Osteoblast (primary cell): ENCODE data around the gene TTC7B. TPM values are rescaled to one million over a fixed set of nuclear protein-coding genes. Genes with fewer than 3 reads are reported as not detected.

Experiments used
- DNase-seq: peaks from one replicate; pipeline ENCODE4 v3.0.0; 2011; ENCODE audit warnings: low spot score, mixed read lengths; ENCODE audit not compliant: insufficient read length; ENCODE audit errors: missing footprints
- H2AFZ ChIP-seq: 2 replicates; pipeline ENCODE4 v1.6.0; 2011; ENCODE audit warnings: mild to moderate bottlenecking, low read length
- H3K27ac ChIP-seq: 2 replicates; pipeline ENCODE4 v1.5.1; 2011; ENCODE audit warnings: mild to moderate bottlenecking, low read depth, low read length, moderate library complexity
- H3K27me3 ChIP-seq: 2 replicates; pipeline ENCODE4 v1.6.0; 2012; ENCODE audit warnings: mild to moderate bottlenecking, control low read depth, inconsistent platforms, low read length, moderate library complexity; ENCODE audit not compliant: insufficient read depth
- H3K36me3 ChIP-seq: 2 replicates; pipeline ENCODE4 v1.5.1; 2011; ENCODE audit warnings: mild to moderate bottlenecking, low read length, control low read depth, moderate library complexity; ENCODE audit not compliant: insufficient read depth
- H3K4me1 ChIP-seq: 2 replicates; pipeline ENCODE4 v1.5.1; 2011; ENCODE audit warnings: mild to moderate bottlenecking, low read length, control low read depth, moderate library complexity; ENCODE audit not compliant: insufficient read depth
- H3K4me2 ChIP-seq: 2 replicates; pipeline ENCODE4 v1.6.0; 2011; ENCODE audit warnings: mild to moderate bottlenecking, low read length; ENCODE audit not compliant: insufficient read depth
- H3K4me3 ChIP-seq: fragments of 200-600 bp; sonication (generic); 3 replicates; pipeline ENCODE4 v1.5.1; 2012; ENCODE audit warnings: mild to moderate bottlenecking, low read length, inconsistent platforms; ENCODE audit not compliant: insufficient read depth
- H3K79me2 ChIP-seq: 2 replicates; pipeline ENCODE4 v1.6.0; 2012; ENCODE audit warnings: mild to moderate bottlenecking, low read length, control low read depth, inconsistent platforms; ENCODE audit not compliant: insufficient read depth
- H3K9me3 ChIP-seq: 2 replicates; pipeline ENCODE4 v1.5.1; 2011; ENCODE audit warnings: low read depth, low read length, control low read depth
- H4K20me1 ChIP-seq: 2 replicates; pipeline ENCODE4 v1.6.0; 2012; ENCODE audit warnings: mild to moderate bottlenecking, low read length, control low read depth; ENCODE audit not compliant: insufficient read depth
- total RNA-seq: library from RNA; depleted of rRNA; stranded (reverse); fragments of >200 nt; gene quantifications from 2 replicates; pipeline ENCODE4 v1.2.3, GENCODE V29; 2012
- TF ChIP-seq, protein P1 (sequence below): IDR thresholded peaks from 2 replicates; pipeline ENCODE4 v1.5.1; 2011; ENCODE audit warnings: mild to moderate bottlenecking, low read depth, low read length, moderate library complexity; ENCODE audit errors: extremely low read depth

The TTC7B gene
- total RNA-seq, 1 donor = 14.5 TPM

DNA sequence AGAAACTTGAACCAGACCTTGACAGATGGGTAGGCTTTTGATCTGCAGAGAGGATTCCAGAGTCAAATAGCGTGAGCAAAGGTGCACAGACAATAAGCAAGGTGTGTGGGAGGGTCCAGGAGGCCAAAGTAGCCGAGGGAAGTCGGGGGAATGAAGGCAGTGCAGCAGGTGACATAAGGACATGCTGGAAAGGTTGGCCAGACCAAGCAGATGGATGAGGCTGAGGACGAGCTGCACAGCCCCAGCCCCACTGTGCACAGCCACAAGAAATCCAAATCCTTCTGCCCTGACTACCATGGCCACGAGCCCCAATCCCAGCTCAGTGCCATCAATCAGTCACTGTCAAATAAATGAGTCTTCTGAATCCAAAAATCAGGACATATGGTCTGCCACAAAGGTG lies 5.4 kb downstream of the TTC7B start:
- H3K4me2 ChIP-seq = no peak overlapping the region
- no peak for DNase-seq
- no peaks in the 10 kb centered on the region for H3K9me3 ChIP-seq
- TF ChIP-seq, protein P1, sequence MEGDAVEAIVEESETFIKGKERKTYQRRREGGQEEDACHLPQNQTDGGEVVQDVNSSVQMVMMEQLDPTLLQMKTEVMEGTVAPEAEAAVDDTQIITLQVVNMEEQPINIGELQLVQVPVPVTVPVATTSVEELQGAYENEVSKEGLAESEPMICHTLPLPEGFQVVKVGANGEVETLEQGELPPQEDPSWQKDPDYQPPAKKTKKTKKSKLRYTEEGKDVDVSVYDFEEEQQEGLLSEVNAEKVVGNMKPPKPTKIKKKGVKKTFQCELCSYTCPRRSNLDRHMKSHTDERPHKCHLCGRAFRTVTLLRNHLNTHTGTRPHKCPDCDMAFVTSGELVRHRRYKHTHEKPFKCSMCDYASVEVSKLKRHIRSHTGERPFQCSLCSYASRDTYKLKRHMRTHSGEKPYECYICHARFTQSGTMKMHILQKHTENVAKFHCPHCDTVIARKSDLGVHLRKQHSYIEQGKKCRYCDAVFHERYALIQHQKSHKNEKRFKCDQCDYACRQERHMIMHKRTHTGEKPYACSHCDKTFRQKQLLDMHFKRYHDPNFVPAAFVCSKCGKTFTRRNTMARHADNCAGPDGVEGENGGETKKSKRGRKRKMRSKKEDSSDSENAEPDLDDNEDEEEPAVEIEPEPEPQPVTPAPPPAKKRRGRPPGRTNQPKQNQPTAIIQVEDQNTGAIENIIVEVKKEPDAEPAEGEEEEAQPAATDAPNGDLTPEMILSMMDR = no peak
- peaks cover 56% of the 10 kb centered on the region for H3K79me2 ChIP-seq
- peaks cover 12% of the 10 kb centered on the region for H3K4me1 ChIP-seq
- H2AFZ ChIP-seq = no peak overlapping the region
- H3K27ac ChIP-seq = no peak overlapping the region
- H4K20me1 ChIP-seq = peaks cover 25% of the 10 kb centered on the region
- H3K4me3 ChIP-seq = no peak overlapping the region
- no peaks in the 10 kb centered on the region for H3K36me3 ChIP-seq
- H3K27me3 ChIP-seq = no peaks in the 10 kb centered on the region

DNA sequence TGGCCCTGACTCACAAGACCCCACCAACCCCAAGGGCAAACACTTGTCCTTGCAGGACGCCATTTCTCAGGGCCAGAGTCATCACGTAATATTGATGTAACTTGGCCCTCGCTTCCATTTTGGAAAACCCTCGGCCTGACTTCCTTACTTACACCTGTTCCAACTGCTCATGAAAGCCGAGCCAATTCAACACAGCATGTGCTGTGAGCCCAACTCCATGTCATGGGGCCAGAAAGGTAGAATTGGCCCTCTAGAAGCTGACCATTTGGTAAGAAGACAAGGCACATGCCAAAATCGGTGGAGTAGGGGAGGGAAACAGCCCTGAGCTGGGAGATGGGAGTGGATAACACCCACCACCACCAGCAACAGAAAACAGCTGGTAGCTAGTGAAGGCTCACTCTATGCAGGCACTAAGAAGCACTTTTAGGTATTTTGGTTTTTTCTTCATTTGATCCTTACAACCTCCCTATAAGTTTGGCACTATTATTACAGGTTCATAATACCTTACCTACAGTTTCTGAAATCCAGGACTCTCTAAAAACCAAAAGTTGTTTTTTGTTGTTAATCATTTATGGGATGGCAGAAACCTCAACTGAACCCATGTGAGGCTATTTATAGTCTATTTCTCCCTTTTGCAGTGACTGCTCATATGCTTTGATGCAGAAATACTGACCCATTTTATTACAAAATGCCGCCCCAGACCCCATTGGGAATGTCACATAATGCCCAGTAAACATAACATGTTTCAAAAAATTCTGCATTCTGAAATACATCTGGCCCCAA lies 6.5 kb downstream of the TTC7B start:
- Histone ChIP-seq H3K4me1 (peaks cover 5% of the 10 kb centered on the region), H2AFZ (no peak overlapping the region), H3K27ac (no peak overlapping the region), H3K9me3 (no peaks in the 10 kb centered on the region), H3K4me2 (no peak overlapping the region), H4K20me1 (peaks cover 28% of the 10 kb centered on the region), H3K27me3 (no peaks in the 10 kb centered on the region), H3K79me2 (peaks cover 50% of the 10 kb centered on the region), H3K4me3 (no peak overlapping the region), H3K36me3 (no peaks in the 10 kb centered on the region)
- peak; percentile 56 for DNase-seq
- TF ChIP-seq, protein P1 = no peak

DNA sequence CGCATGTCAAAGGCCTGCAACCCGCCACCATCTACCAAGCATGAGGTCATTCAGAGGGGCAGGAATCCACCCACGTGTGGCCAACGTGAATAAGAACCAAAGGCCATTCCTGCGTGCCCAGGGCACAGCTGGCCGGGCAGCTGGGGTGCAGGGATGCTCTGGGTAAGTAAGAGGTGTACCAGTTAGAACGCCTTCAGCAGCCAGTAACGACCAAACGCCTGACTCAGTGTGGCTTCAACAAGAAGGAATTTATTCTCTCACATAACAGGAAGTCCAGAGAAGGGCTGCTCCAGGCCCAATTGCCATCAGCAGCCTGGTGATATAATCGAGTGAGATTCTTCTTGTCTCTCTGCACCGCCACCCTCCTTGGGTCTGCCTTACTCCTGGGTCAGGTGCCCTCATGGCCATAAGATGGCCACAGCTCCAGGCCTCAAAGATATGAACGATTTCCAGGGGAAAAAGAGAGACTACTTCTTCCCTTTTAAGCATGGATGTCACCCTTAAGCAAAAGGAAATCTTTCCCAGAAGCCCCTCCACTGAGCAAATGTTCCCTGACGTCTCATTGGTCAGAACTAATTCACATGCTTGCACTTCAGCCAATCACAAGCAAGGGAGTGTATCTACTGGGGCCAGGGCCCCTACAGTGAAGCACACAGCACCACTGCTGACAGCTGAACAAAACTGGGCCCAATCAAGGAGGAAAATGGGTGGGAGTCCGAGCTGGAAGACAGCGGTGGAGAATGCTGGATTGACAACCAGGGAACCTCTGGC lies 7.3 kb downstream of the TTC7B start:
- Histone ChIP-seq H3K4me2 (no peak overlapping the region), H2AFZ (no peak overlapping the region), H3K4me3 (no peak overlapping the region), H3K27ac (no peak overlapping the region), H3K9me3 (no peaks in the 10 kb centered on the region), H3K27me3 (no peaks in the 10 kb centered on the region), H3K79me2 (peaks cover 43% of the 10 kb centered on the region), H3K4me1 (peaks cover 5% of the 10 kb centered on the region), H3K36me3 (no peaks in the 10 kb centered on the region), H4K20me1 (peaks cover 28% of the 10 kb centered on the region)
- TF ChIP-seq, protein P1 = no peak
- peak; percentile 92 for DNase-seq

DNA sequence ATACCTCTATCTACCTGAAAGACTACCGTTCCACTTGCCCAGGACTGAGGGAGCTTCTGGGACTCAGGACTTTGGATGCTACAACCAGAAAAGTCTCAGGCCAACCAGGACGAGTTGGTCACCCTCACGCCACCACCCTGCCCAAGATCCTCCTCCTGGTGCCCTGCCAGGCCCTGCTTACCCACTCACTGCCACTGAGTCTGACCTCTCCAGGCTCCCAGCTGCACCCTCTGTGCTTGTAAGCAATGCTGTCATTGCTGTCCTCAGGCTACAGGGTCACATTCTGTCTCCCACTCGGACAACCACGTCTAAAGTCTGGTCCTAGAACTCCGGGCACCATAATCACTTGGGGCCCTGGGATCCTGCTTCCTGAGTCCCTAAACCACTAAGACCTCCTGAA lies 9.2 kb downstream of the TTC7B start:
- Histone ChIP-seq H3K9me3 (no peaks in the 10 kb centered on the region), H3K27ac (no peak overlapping the region), H3K4me1 (peaks cover 9% of the 10 kb centered on the region), H3K4me3 (no peak overlapping the region), H3K4me2 (no peak overlapping the region), H3K27me3 (no peaks in the 10 kb centered on the region), H2AFZ (no peak overlapping the region), H3K79me2 (peaks cover 32% of the 10 kb centered on the region), H4K20me1 (peaks cover 28% of the 10 kb centered on the region), H3K36me3 (no peaks in the 10 kb centered on the region)
- TF ChIP-seq, protein P1 = no peak
- peak; percentile 37 for DNase-seq
